GM18520 (cell line): Measurements from ENCODE around the gene MGAT2.
"Not testable (repeated sequence)": the region's sequence is repeated elsewhere in the genome, so short reads cannot be mapped to it uniquely, and the experiment has no call there.

ENCODE experiments used
- ATAC-seq: cut with Tn5 transposase; IDR thresholded peaks from one replicate; pipeline ENCODE4 v1.9.1; 2021; ENCODE audit not compliant: unreplicated experiment

Gene MGAT2

GRCh38 chr14:49620182-49621113 is at the start of gene MGAT2, which contains the start of gene RPL36AL:
Gene MGAT2, plus strand, starts transcription at chr14:49620799. Its CDS starts 470 bp downstream, at chr14:49621269.
Gene RPL36AL, minus strand, starts transcription at chr14:49620626. Its CDS starts 1,522 bp downstream, at chr14:49619104.
- peak; percentile 83 for ATAC-seq

GRCh38 chr14:49574038-49574437 is 46.6 kb upstream of the MGAT2 start:
- ATAC-seq = no peak

- ATAC-seq = no peak
Observed at GRCh38 chr14:49578141-49578540, 42.5 kb upstream of the MGAT2 start.

- no peak for ATAC-seq
Observed at GRCh38 chr14:49579841-49580240, 40.8 kb upstream of the MGAT2 start.

GRCh38 chr14:49581209-49582112 is 39.1 kb upstream of the MGAT2 start:
- no peak for ATAC-seq

GRCh38 chr14:49582113-49582977 is 38.3 kb upstream of the MGAT2 start:
- ATAC-seq = no peak

GRCh38 chr14:49583629-49584028 is 37.0 kb upstream of the MGAT2 start:
- ATAC-seq = no peak

- ATAC-seq = no peak
Observed at GRCh38 chr14:49584058-49584457, 36.5 kb upstream of the MGAT2 start.

- ATAC-seq = not testable (repeated sequence)
Observed at GRCh38 chr14:49584981-49585640, 35.5 kb upstream of the MGAT2 start.

GRCh38 chr14:49585803-49586672 is 34.6 kb upstream of the MGAT2 start, which contains the start of gene RPS29:
Gene RPS29, minus strand, starts transcription at chr14:49586380. Its CDS starts 34 bp downstream, at chr14:49586346.
- peak; percentile 77 for ATAC-seq

- ATAC-seq = peak; percentile 32
Observed at GRCh38 chr14:49586673-49587460, 33.7 kb upstream of the MGAT2 start.

- ATAC-seq = no peak
Observed at GRCh38 chr14:49589387-49589786, 31.2 kb upstream of the MGAT2 start.

- ATAC-seq = no peak
Observed at GRCh38 chr14:49593016-49593415, 27.6 kb upstream of the MGAT2 start.

GRCh38 chr14:49594347-49595091 is 26.1 kb upstream of the MGAT2 start:
- no peak for ATAC-seq

GRCh38 chr14:49598189-49598484 is 22.5 kb upstream of the MGAT2 start:
- no peak for ATAC-seq

GRCh38 chr14:49598485-49599300 is 21.9 kb upstream of the MGAT2 start, which contains the start of gene LRR1:
Gene LRR1, plus strand, starts transcription at chr14:49598940. Its CDS starts 81 bp downstream, at chr14:49599021.
- peak; percentile 34 for ATAC-seq

- ATAC-seq = no peak
Observed at GRCh38 chr14:49607583-49607982, 13.0 kb upstream of the MGAT2 start.
